Right ventricle myocardium inferior (tissue), 1 donor: ENCODE results near the gene CPLX3. TPM values are rescaled to one million over a fixed set of nuclear protein-coding genes. Genes with fewer than 3 reads are reported as not detected.

Experiments
- ATAC-seq: fragments of 200-7000 bp; cut with Tn5 transposase; one replicate; pipeline ENCODE4 v1.9.1; 2020; ENCODE audit warnings: mild to moderate bottlenecking, moderate library complexity
- DNase-seq: peaks from one replicate; pipeline ENCODE4 v3.0.0; 2021; ENCODE audit errors: missing footprints
- intact Hi-C: fragments of 100-400 bp; cut with DNase I; formaldehyde crosslinking; loops from one replicate; pipeline ENCODE4 v1.11.0; 2022
- total RNA-seq: library from RNA; stranded (reverse); fragmentation: NEBNext Ultra II Directional; extraction: Animal tissue kit (Norgen Biotek cat#: 25700); gene quantifications from one replicate; pipeline ENCODE4 v1.2.1, GENCODE V29; 2021
- donor health status: DM: no; HTN: yes; CAD: no; lungs with severe emphysema.

Gene CPLX3
- total RNA-seq, 1 donor from 2014 or later: 2.8 TPM

DNA sequence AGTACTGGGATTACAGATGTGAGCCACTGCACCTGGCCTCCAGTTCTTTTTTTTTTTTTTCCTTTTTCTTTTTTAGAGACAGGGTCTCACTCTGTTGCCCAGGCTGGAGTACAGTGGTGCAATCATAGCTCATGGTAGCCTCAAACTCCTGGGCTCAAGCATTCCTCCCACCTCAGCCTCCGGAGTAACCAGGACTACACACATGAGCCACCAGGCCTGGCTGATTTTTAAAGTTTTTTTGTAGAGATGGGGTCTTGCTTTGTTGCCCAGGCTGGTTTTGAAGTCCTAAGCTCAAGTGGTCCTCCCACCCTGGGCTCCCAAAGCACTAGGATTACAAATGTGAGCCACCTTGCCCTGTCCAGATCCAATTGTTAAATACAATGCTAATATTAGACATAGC is 30.1 kb downstream of the CPLX3 start:
- ATAC-seq (no peak), DNase-seq (no peak)
- intact Hi-C loops: no loop called here

DNA sequence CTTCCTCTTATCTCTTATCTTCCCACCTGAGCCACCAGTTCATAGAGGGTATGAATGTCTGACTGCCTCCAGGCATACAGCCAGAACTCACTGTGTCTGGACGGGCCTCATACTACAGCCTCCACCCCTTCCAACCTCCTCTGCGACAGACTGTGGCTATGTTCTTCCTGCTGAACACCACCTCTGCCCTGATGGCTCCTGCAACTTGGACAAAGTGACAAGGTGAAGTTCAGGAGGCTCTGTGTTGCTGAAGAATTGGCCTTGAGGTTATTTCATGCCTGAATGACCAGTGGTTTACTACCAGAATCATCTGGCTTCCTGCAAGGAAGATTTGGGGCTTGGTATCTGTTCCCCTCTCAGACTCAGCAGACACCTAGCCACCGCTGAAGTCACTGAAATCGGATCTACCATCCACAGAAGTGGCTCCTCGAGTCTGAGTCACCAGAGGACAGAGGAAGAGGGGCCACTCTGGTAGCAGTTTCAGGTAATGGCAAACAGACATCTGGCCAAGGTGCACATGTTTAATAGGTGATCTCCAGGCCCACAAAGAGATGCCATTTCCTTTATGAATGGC is 30.7 kb downstream of the CPLX3 start:
- intact Hi-C loops: no loop called here
- ATAC-seq: peak; percentile 36
- DNase-seq: no peak

DNA sequence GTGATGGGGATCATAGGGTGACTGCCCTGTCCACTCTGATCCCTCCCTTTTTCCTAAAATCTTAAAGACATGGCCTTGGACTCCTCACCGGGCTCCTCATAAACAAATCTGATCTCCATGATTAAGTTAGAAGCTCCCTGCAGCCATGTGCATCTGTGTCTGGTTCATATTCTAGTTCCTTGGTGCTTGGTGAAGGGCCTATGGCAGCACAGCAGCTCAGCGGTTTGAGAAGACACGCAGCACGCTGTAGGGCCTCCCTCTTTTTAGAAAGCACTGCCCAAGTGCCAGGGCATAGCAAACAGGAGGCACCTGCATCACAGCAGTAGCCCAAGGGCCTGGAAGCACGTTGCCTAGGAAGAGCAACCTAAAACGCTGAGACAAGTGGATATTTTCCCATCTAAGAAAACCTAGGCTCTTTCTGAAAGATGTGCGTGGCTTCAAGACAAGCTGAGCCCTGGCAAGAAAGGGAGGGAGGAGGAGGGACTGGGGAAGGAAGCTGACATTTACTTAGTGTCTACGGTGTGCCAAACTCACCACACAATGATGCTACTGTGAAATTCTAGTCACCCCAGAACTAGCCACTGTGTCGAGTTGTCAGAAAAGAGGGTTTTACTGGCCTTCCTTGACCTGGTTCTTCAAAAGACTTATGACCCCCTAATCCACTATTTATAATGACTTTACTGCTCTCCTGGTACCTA is 31.4 kb downstream of the CPLX3 start:
- no peak for DNase-seq
- no peak for ATAC-seq
- intact Hi-C loops: no loop called here

DNA sequence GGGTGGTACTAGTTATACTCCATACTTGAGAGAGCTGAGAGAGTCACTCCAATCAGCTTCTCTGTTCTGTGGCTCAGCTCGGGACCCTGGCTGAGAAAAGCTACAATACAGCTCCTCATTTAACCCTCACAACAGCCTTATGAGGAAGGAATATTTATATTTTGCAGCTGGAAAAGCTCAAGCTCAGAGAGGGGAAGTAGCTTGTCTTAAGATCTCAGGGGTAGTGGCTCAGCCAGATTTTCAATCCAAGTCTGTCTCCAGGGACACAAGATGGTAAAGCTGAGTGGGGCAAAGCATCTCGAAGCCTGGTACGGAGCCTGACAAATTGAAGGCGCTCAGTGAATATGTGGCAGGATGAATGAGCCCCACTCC is 31.9 kb downstream of the CPLX3 start:
- intact Hi-C loops: no loop called here
- no peak for ATAC-seq
- DNase-seq: no peak

- intact Hi-C loops: no loop called here
- no peak for DNase-seq
- no peak for ATAC-seq
Measured at GRCh38 chr15:74863239-74864056, 37.0 kb downstream of the CPLX3 start.

DNA sequence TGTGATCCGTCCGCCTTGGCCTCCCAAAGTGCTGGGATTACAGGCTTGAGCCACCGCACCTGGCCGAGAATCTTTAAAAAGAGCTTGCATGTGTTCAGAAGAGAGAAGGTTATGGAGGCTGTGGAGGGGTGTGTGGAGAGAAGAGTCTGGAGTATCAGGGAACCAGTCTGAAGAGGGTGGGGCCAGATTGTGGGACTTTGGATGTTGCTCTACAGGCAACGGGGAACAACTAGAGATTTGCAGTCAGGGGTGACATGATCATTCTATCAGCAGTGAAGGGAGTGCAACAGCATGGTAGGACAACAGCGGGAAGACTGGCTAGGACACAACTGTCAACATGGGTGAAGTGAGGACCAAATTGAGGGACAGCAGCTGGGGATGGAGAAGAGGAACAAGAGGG is 37.9 kb downstream of the CPLX3 start:
- no peak for ATAC-seq
- DNase-seq: no peak
- intact Hi-C loops: no loop called here

- intact Hi-C loops: no loop called here
- ATAC-seq (no peak), DNase-seq (no peak)
Measured at GRCh38 chr15:74865316-74865715, 38.9 kb downstream of the CPLX3 start.

GRCh38 chr15:74866090-74866489 is 39.7 kb downstream of the CPLX3 start:
- DNase-seq (no peak), ATAC-seq (no peak)
- intact Hi-C loops: no loop called here

- DNase-seq: no peak
- no peak for ATAC-seq
Measured at GRCh38 chr15:74867466-74868038, 41.1 kb downstream of the CPLX3 start.

GRCh38 chr15:74868059-74868458 is 41.6 kb downstream of the CPLX3 start:
- DNase-seq (no peak), ATAC-seq (peak; percentile 12)
- intact Hi-C loops: no loop called here

More at GRCh38 chr15:74867466-74868038, 41.1 kb downstream of the CPLX3 start:
- intact Hi-C loops: no loop called here

GRCh38 chr15:74869372-74869725 is 42.9 kb downstream of the CPLX3 start:
- ATAC-seq (peak; percentile 20), DNase-seq (no peak)
- intact Hi-C loops: no loop called here

- intact Hi-C loops: no loop called here
- ATAC-seq (peak; percentile 47), DNase-seq (peak; percentile 87)
Measured at GRCh38 chr15:74869726-74870407, 43.4 kb downstream of the CPLX3 start.

DNA sequence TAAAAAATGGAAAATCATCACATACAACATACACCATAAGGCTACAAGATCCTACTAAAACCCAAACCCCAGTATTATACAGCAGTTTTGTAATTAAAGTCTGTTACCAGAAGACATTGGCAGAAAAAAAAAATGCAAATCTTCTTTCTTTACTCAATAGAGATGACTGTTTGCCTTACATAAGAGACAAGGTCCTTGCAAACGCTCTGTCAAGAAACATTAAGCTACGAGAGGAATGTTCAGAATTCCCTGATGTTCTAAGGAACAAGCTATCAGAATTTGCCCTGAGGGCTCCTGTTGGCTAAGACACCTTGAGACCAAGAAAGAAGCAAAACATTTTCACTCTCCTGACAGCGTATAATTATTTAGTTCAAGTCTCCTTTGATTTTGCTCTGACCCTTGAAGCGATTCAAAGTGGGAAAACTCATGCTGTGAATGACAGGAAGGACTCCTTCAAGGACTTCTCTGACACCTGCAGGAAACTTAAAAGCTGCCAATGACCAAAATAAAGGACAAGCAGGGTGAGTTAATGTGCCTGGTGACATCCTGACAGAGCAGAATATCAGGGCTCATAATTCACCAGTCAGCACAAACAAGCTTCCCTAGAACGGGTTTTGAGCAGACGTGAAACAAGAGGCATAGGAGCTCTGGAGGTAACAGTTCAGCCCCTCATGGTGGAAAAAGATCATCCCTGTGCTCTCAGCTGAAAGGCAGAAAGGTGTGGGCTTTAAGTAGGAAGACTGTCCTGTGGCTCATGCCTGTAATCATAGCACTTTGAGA is 44.2 kb downstream of the CPLX3 start:
- intact Hi-C loops: no loop called here
- ATAC-seq (no peak), DNase-seq (no peak)

DNA sequence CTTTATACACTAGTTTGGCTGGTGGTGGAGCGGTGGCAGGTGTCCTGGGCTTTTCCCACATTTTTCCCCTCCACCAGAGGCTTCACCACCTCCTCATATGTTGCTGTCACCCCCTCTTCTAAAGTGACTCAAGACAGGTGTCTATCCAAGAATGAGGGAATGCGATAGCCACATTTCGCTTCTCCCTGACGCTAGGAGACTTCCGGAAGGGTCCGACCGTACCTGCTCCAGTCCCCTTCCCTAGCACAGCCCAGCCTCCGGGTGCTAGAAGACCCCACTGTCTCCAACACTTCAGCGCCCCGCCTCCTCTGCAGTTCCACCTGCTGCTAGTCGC is 46.2 kb downstream of the CPLX3 start:
- no peak for DNase-seq
- intact Hi-C loops: loop anchor here (2.0 kb wide), 1 partner anchor 16 kb away; no protein-coding TSS in a partner anchor
- no peak for ATAC-seq

- intact Hi-C loops: loop anchor here (2.0 kb wide), 1 partner anchor 16 kb away; no protein-coding TSS in a partner anchor
- peak; percentile 95 for ATAC-seq
- peak; percentile 97 for DNase-seq
Measured at GRCh38 chr15:74873036-74873755, 46.8 kb downstream of the CPLX3 start, which contains the start of gene SCAMP2. SCAMP2 (minus strand) TSS chr15:74873365; CDS start chr15:74873255, 110 bp downstream.

DNA sequence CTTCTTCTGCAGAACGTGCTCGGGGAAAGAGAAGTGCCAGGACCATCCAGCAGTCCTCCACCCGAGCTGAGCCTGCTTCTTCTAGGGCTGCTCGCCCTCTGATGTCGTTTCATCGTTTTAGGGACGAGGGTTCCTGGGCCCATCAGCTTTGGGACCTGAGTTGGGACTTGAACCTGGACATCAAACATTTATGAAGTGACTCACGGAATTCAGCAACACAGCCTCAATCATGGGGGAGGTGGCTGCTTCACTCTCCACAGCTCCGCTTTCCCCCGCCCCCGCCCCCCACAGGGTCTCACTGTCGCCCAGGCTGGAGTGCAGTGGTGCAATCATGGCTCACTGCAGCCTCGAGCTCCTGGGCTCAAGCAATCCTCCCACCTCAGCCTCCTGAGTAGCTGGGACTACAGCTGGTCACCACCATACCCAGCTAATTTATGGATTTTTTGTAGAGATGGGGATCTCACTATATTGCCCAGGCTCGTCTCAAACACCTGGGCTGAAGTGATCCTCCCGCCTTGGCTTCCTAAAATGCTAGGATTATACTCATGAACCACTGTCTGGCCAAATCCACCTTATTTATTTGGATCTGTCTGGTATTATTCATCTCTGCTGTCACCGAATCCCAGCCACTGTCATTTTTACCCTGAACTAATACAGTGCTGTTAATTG is 47.5 kb downstream of the CPLX3 start:
- intact Hi-C loops: loop anchor here (2.0 kb wide), 1 partner anchor 15 kb away; no protein-coding TSS in a partner anchor
- DNase-seq (no peak), ATAC-seq (no peak)

- intact Hi-C loops: no loop called here
- ATAC-seq (no peak), DNase-seq (no peak)
Measured at GRCh38 chr15:74878273-74878672, 51.8 kb downstream of the CPLX3 start.
